Brain microvascular endothelial cell (primary cell): ENCODE data around the gene TMPRSS12.

Experiments used
- DNase-seq: peaks from one replicate; pipeline ENCODE4 v3.0.0-alpha.2; 2020
- H3K27ac ChIP-seq: fragments of 250-450 bp; sonication (Bioruptor Pico); 2 replicates; pipeline ENCODE4 v1.5.1; 2020; ENCODE audit warnings: mild to moderate bottlenecking, moderate library complexity
- H3K27me3 ChIP-seq: fragments of 250-450 bp; sonication (Bioruptor Pico); replicated peaks from 2 replicates; pipeline ENCODE4 v1.5.1; 2020; ENCODE audit warnings: mild to moderate bottlenecking
- H3K36me3 ChIP-seq: fragments of 250-450 bp; sonication (Bioruptor Pico); replicated peaks from 2 replicates; pipeline ENCODE4 v1.5.1; 2020; ENCODE audit warnings: mild to moderate bottlenecking
- H3K4me3 ChIP-seq: 2 replicates; pipeline ENCODE4 v1.5.1; 2011; ENCODE audit warnings: low read depth, mild to moderate bottlenecking, control low read depth, low read length, moderate library complexity
- CTCF ChIP-seq: IDR thresholded peaks from 2 replicates; pipeline ENCODE4 v1.5.1; 2011; ENCODE audit warnings: low read depth, mild to moderate bottlenecking, moderate library complexity, low read length, control low read depth, inconsistent platforms; ENCODE audit errors: missing control alignments
- in situ Hi-C: cut with HindIII; loops from 2 replicates; pipeline ENCODE4 v1.10.0; 2017; ENCODE audit warnings: low sequenced_read_pairs, low pct_ligation_motif_present

TMPRSS12 gene

GRCh38 chr12:50933459-50934124 lies 90.9 kb downstream of the TMPRSS12 start:
- Histone ChIP-seq H3K27me3 (no peaks in the 10 kb centered on the region), H3K27ac (no peak overlapping the region), H3K4me3 (no peak overlapping the region), H3K36me3 (no peaks in the 10 kb centered on the region)
- no peak for TF ChIP-seq CTCF
- in situ Hi-C loops: no loop called here
- DNase-seq: no peak

GRCh38 chr12:50934371-50934851 lies 91.7 kb downstream of the TMPRSS12 start:
- Histone ChIP-seq H3K27me3 (no peaks in the 10 kb centered on the region), H3K27ac (no peak overlapping the region), H3K36me3 (no peaks in the 10 kb centered on the region), H3K4me3 (no peak overlapping the region)
- TF ChIP-seq CTCF: no peak
- no peak for DNase-seq
- in situ Hi-C loops: no loop called here

- TF ChIP-seq CTCF: no peak
- DNase-seq: no peak
- no peak overlapping the region for H3K27ac ChIP-seq
- no peak overlapping the region for H3K4me3 ChIP-seq
- in situ Hi-C loops: no loop called here
- H3K36me3 ChIP-seq: no peaks in the 10 kb centered on the region
- H3K27me3 ChIP-seq: no peaks in the 10 kb centered on the region
These were observed 92.5 kb downstream of the TMPRSS12 start for GRCh38 chr12:50934981-50935807.

- no peak for TF ChIP-seq CTCF
- no peak for DNase-seq
- H3K27me3 ChIP-seq: no peaks in the 10 kb centered on the region
- H3K27ac ChIP-seq: no peak overlapping the region
- H3K36me3 ChIP-seq: no peaks in the 10 kb centered on the region
- no peak overlapping the region for H3K4me3 ChIP-seq
- in situ Hi-C loops: no loop called here
These were observed 94.2 kb downstream of the TMPRSS12 start for GRCh38 chr12:50936821-50937530.
